GM12873 (cell line): Measurements from ENCODE around the gene TMEM213.

ENCODE experiments used
- CTCF ChIP-seq: IDR thresholded peaks from 2 replicates; pipeline ENCODE4 v1.5.1; 2012; ENCODE audit warnings: low read depth, mild to moderate bottlenecking, moderate library complexity, low read length, control low read depth; ENCODE audit not compliant: insufficient read depth; ENCODE audit errors: missing control alignments

TMEM213 gene

GRCh38 chr7:138875794-138876193 is 78.0 kb downstream of the TMEM213 start:
- no peak for TF ChIP-seq CTCF

GRCh38 chr7:138876326-138876725 is 78.5 kb downstream of the TMEM213 start:
- TF ChIP-seq CTCF, result no peak

DNA sequence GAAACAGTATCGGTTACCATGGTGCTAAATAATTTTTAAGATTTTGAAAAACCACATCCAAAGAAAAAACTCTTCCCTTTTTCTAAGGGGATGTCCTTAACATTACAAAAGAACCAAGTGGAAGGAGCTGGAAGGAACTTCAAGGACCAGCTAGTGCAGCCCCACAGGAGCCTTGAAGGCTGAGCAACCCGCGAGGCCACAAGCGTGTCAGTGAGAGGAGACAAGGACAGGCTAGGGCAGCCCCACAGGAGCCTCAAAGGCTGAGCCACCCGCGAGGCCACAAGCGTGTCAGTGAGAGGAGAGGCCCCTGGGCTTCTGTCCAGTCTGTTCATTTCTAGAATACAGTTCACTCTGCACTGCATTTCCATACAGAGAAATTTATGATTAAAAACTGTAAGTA is 80.3 kb downstream of the TMEM213 start:
- TF ChIP-seq CTCF, result no peak

GRCh38 chr7:138878856-138879255 is 81.1 kb downstream of the TMEM213 start:
- no peak for TF ChIP-seq CTCF

DNA sequence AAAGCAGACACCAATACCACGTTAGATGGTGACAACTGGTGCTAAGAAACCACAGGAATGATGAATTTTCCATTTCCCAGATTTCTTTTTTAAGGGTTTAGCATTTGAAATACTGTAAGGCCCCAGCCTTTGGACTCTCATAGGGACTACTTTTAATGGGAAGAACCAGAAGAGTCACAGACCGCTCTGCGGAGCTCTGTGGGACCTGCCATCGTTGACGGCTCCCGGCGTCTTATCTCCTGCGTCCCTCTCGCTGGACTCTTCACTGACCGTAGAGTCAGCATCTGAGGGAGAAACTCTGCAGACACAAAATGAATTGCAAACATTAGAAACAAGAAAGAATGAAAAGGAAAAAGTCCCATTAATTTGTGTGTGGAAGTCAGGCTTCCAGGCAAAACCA is 81.6 kb downstream of the TMEM213 start:
- TF ChIP-seq CTCF, result no peak

DNA sequence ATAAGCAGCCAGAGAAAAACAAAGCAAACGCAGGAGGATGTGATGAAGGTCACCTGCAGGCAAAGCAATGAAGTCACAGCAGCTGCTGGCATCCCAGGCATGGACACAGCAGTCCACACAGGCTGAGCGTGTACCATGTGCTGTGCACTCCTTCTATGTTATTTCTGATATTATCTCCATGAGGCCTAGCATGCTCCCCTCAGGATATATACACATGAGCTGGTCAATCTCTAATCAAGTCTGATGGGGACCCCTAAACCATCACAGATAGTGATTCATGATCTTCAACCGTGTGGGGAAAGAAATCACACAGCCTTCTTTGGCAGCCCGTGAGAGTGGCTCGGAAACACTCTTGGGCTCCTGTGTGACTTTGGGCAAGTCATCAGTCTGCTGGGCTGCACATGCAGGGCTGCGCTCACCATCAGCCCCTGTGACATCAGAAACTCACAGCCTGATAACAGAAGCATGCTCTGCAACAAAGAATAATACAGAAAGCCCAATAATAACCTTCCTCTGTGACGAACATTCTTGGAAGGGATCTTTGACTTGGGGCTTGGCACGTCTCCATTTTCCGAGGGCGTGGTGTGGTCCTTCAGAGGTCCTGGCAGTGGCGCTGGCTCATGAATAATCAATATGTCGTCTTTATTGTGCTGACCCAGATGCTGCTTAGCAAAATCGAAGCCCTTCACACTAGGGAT is 83.2 kb downstream of the TMEM213 start:
- no peak for TF ChIP-seq CTCF

DNA sequence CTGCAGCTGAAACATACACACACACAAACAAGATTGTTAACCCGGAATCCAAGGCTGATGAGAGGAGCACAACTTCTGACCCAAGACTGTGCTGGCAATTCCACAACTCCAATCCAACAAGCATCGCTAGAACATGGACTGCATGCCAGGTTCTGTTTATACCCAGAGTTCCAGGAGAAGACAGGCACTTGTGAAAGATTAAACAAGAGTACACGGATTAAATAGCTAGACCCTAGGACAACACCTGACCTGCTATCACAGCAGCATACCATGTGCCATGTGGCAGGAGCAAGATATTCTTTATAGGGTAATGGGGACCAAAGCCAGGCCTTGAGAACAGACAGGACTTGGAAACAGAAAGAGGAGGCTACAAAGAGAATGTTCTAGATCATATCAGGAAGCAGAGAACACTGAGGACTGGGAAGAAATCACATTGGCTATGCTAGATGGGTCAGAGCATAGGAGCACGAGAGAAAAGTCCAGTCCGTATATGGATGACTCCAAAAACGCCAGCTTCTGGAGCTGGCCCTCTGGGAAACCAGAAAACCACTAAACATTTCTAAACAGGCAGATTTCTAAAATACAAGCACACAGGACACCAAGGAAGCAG is 83.9 kb downstream of the TMEM213 start:
- TF ChIP-seq CTCF, result no peak
